HFFc6 (cell line): ENCODE data around the gene POLR1E. TPM values are rescaled to one million over a fixed set of nuclear protein-coding genes. Genes with fewer than 3 reads are reported as not detected.

Source experiments
- DNase-seq: peaks from one replicate; pipeline ENCODE4 v3.0.0-alpha.2; 2018
- H3K27ac Mint-ChIP-seq: 2 replicates; pipeline ENCODE4 v1.8.0; 2020; ENCODE audit warnings: mild to moderate bottlenecking, mixed read lengths
- H3K27me3 Mint-ChIP-seq: 2 replicates; pipeline ENCODE4 v1.8.0; 2021; ENCODE audit warnings: mild to moderate bottlenecking, moderate library complexity, mixed read lengths; ENCODE audit not compliant: insufficient read depth
- H3K36me3 Mint-ChIP-seq: 2 replicates; pipeline ENCODE4 v1.8.0; 2021; ENCODE audit warnings: low read depth, mixed read lengths
- H3K4me1 Mint-ChIP-seq: 2 replicates; pipeline ENCODE4 v1.8.0; 2020; ENCODE audit warnings: low read depth, mixed read lengths
- H3K4me3 Mint-ChIP-seq: 2 replicates; pipeline ENCODE4 v1.8.0; 2020; ENCODE audit warnings: mild to moderate bottlenecking, moderate library complexity, mixed read lengths
- H3K9me3 Mint-ChIP-seq: 2 replicates; pipeline ENCODE4 v1.8.0; 2020; ENCODE audit warnings: mild to moderate bottlenecking, mixed read lengths
- total RNA-seq, 6 experiments: library from RNA; stranded (reverse); fragmentation: NEBNext Ultra II Directional; extraction: Animal tissue kit (Norgen Biotek cat#: 25700); gene quantifications; 2 replicates in 1 of 6; 3 replicates in 5 of 6; pipeline ENCODE4 v1.2.3, GENCODE V29; 2021
- TF ChIP-seq, protein P1 (sequence below): fragments of 200-600 bp; sonication (generic); IDR thresholded peaks from 2 replicates; pipeline ENCODE4 v1.5.0; 2021; ENCODE audit warnings: antibody characterized with exemption, mild to moderate bottlenecking

The POLR1E gene
- total RNA-seq, 6 experiments from 2014 or later, result 31.0 to 38.5 (median 33.7) TPM

GRCh38 chr9:37528652-37529471, 43.1 kb downstream of the POLR1E start:
- Mint-ChIP-seq H3K4me3 (no peak overlapping the region), H3K9me3 (no peaks in the 10 kb centered on the region), H3K36me3 (peaks cover 29% of the 10 kb centered on the region), H3K27ac (no peak overlapping the region), H3K4me1 (no peaks in the 10 kb centered on the region), H3K27me3 (no peaks in the 10 kb centered on the region; the same call in 1 of the 2 replicates)
- TF ChIP-seq, protein P1, sequence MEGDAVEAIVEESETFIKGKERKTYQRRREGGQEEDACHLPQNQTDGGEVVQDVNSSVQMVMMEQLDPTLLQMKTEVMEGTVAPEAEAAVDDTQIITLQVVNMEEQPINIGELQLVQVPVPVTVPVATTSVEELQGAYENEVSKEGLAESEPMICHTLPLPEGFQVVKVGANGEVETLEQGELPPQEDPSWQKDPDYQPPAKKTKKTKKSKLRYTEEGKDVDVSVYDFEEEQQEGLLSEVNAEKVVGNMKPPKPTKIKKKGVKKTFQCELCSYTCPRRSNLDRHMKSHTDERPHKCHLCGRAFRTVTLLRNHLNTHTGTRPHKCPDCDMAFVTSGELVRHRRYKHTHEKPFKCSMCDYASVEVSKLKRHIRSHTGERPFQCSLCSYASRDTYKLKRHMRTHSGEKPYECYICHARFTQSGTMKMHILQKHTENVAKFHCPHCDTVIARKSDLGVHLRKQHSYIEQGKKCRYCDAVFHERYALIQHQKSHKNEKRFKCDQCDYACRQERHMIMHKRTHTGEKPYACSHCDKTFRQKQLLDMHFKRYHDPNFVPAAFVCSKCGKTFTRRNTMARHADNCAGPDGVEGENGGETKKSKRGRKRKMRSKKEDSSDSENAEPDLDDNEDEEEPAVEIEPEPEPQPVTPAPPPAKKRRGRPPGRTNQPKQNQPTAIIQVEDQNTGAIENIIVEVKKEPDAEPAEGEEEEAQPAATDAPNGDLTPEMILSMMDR, result no peak
- no peak for DNase-seq

DNA sequence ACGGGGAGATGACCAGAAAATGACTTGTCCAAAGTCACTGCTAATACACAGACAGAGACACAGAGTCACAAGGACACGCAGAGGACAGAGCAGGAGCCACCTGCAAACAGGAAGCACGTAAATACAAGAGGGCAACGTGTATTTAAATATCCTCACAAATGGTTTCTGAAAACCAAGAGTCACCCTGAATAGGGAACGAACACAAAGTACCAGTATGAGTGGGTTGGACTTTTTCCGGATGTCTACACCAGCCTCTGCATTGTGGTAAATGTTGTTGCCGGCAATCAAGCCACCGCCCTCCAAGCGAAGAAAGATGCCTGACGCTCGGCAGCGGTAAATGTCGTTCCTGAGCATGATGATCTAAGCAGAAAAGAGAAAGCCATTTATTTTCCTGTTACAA, 46.0 kb downstream of the POLR1E start:
- no peak overlapping the region for H3K27ac Mint-ChIP-seq
- no peaks in the 10 kb centered on the region for H3K9me3 Mint-ChIP-seq
- no peaks in the 10 kb centered on the region; the same call in 1 of the 2 replicates for H3K27me3 Mint-ChIP-seq
- peaks cover 12% of the 10 kb centered on the region for H3K36me3 Mint-ChIP-seq
- DNase-seq, result no peak
- H3K4me1 Mint-ChIP-seq, result no peaks in the 10 kb centered on the region
- H3K4me3 Mint-ChIP-seq, result no peak overlapping the region
- TF ChIP-seq, protein P1, result no peak

GRCh38 chr9:37534412-37534811, 48.7 kb downstream of the POLR1E start:
- Mint-ChIP-seq H3K27me3 (no peaks in the 10 kb centered on the region; the same call in 1 of the 2 replicates), H3K9me3 (no peaks in the 10 kb centered on the region), H3K27ac (no peak overlapping the region), H3K4me3 (no peak overlapping the region), H3K36me3 (0 out of 2 replicates have a peak, but pooled peaks cover 6% of the 10 kb centered on the region), H3K4me1 (no peaks in the 10 kb centered on the region)
- TF ChIP-seq, protein P1, result no peak
- DNase-seq, result no peak

GRCh38 chr9:37534901-37535300, 49.2 kb downstream of the POLR1E start:
- Mint-ChIP-seq H3K4me3 (no peak overlapping the region), H3K27me3 (no peaks in the 10 kb centered on the region; the same call in 1 of the 2 replicates), H3K9me3 (no peaks in the 10 kb centered on the region), H3K36me3 (0 out of 2 replicates have a peak, but pooled peaks cover 6% of the 10 kb centered on the region), H3K4me1 (no peaks in the 10 kb centered on the region), H3K27ac (no peak overlapping the region)
- DNase-seq, result no peak
- TF ChIP-seq, protein P1, result no peak

- H3K4me3 Mint-ChIP-seq, result no peak overlapping the region
- H3K9me3 Mint-ChIP-seq, result no peaks in the 10 kb centered on the region
- TF ChIP-seq, protein P1, result no peak
- DNase-seq, result no peak
- no peak overlapping the region for H3K27ac Mint-ChIP-seq
- no peaks in the 10 kb centered on the region for H3K27me3 Mint-ChIP-seq
- H3K36me3 Mint-ChIP-seq, result 0 out of 2 replicates have a peak, but pooled peaks cover 12% of the 10 kb centered on the region
- H3K4me1 Mint-ChIP-seq, result no peaks in the 10 kb centered on the region
These were observed 52.4 kb downstream of the POLR1E start for GRCh38 chr9:37538099-37538498.
